Spleen (tissue), 11 donors: ENCODE results near the gene SORL1. TPM values are rescaled to one million over a fixed set of nuclear protein-coding genes. Genes with fewer than 3 reads are reported as not detected.
"Not testable (repeated sequence)": the region's sequence is repeated elsewhere in the genome, so short reads cannot be mapped to it uniquely, and the experiment has no call there.

Experiments used
- DNase-seq: peaks from one replicate; pipeline ENCODE4 v3.0.0-alpha.2; 2020
- H3K27ac ChIP-seq, 8 donors: fragments of 200-600 bp; sonication (generic) in 7 of 8; 1 replicate in 4 of 8; 2 replicates in 4 of 8; pipeline versions ENCODE4 v1.5.0 to v1.8.0; 2016 to 2021; ENCODE audit warnings: inconsistent platforms in 4 of 8, mild to moderate bottlenecking in 4 of 8, moderate library complexity in 1 of 8
- H3K27me3 ChIP-seq, 7 donors: fragments of 200-600 bp; sonication (generic) in 6 of 7; replicated peaks in 1 of 7; 1 replicate in 4 of 7; 2 replicates in 3 of 7; pipeline versions ENCODE4 v1.5.0 to v1.8.0; 2016 to 2021; ENCODE audit warnings: inconsistent platforms in 3 of 7, mild to moderate bottlenecking in 1 of 7
- H3K36me3 ChIP-seq, 6 donors: fragments of 200-600 bp; sonication (generic) in 5 of 6; 1 replicate in 4 of 6; 2 replicates in 2 of 6; pipeline versions ENCODE4 v1.5.0 to v1.8.0; 2016 to 2021; ENCODE audit warnings: inconsistent platforms in 2 of 6
- H3K4me1 ChIP-seq, 6 donors: fragments of 200-600 bp; sonication (generic) in 5 of 6; 1 replicate in 3 of 6; 2 replicates in 3 of 6; pipeline versions ENCODE4 v1.5.0 to v1.8.0; 2016 to 2021; ENCODE audit warnings: inconsistent platforms in 3 of 6
- H3K4me3 ChIP-seq, 8 donors: fragments of 200-600 bp; sonication (generic) in 7 of 8; 1 replicate in 4 of 8; 2 replicates in 4 of 8; pipeline versions ENCODE4 v1.5.0 to v1.8.0; 2016 to 2021; ENCODE audit warnings: inconsistent platforms in 4 of 8, mild to moderate bottlenecking in 4 of 8, moderate library complexity in 2 of 8
- H3K9me3 ChIP-seq, 8 donors: fragments of 200-600 bp; sonication (generic) in 7 of 8; 1 replicate in 4 of 8; 2 replicates in 4 of 8; pipeline versions ENCODE4 v1.5.0 to v1.8.0; 2016 to 2021; ENCODE audit warnings: inconsistent platforms in 4 of 8
- POLR2A ChIP-seq, 3 donors: fragments of 450-650 bp; IDR thresholded peaks; one replicate each; pipeline ENCODE4 v1.5.1; 2017; ENCODE audit warnings: antibody characterized with exemption in 3 of 3, mild to moderate bottlenecking in 1 of 3
- POLR2AphosphoS5 ChIP-seq, 3 donors: sonication (generic); formaldehyde crosslinking; IDR thresholded peaks; one replicate each; pipeline ENCODE4 v1.5.1; 2017; ENCODE audit warnings: antibody characterized with exemption in 3 of 3
- WGBS, 5 donors: extraction: QIAGEN DNeasy Blood & Tissue Kit in 3 of 5; methylation state at CpG; one replicate each; pipeline versions ENCODE4 v1.1.5 to v1.1.7; 2013 to 2018; 5-methylcytosine and 5-hydroxymethylcytosine counted together
- intact Hi-C: fragments of 100-400 bp; cut with DNase I; formaldehyde crosslinking; loops from one replicate; pipeline ENCODE4 v1.15.0; 2023; ENCODE audit warnings: low total_unique reads
- polyA plus RNA-seq, 3 donors: library from polyadenylated mRNA; stranded (reverse); fragments of 200-250 nt; gene quantifications; one replicate each; pipeline ENCODE4 v1.2.1, GENCODE V29; 2013
- total RNA-seq, 7 donors: library from RNA; depleted of rRNA in 3 of 7; stranded (reverse); fragments of >200 nt in 3 of 7; fragmentation: NEBNext Ultra II Directional in 4 of 7; extraction: Animal tissue kit (Norgen Biotek cat#: 25700) in 4 of 7; gene quantifications; one replicate each; pipeline versions ENCODE4 v1.1.0 to v1.2.1, GENCODE V29; 2016 to 2021
- TF ChIP-seq, protein P1 (sequence below), 11 experiments: fragments of 200-600 bp in 7 of 11; fragments of 450-650 bp in 4 of 11; sonication (generic) in 4 of 11; IDR thresholded peaks in 8 of 11; conservative IDR thresholded peaks in 3 of 11; 1 replicate in 7 of 11; 2 replicates in 4 of 11; pipeline versions ENCODE4 v1.4.0 to v1.8.0; 2016 to 2021; ENCODE audit warnings: antibody characterized with exemption in 11 of 11, inconsistent platforms in 4 of 11, mild to moderate bottlenecking in 1 of 11
- donor health status: healthy with polysubstance abuse.
- donor health status: DM: no; HTN: no; CAD: no; lungs with moderate emphysema.
- donor health status: DM: no; HTN: no; CAD: no.
- donor health status: Bipolar disorder and iron deficiency.
- donor health status: healthy.
- donor health status: DM: no; HTN: no; CAD: no.
- donor health status: DM: yes; HTN: yes; CAD: no.

The SORL1 gene
- total and polyA plus RNA-seq, 10 donors: 3.8 to 328 (median 148) TPM

DNA sequence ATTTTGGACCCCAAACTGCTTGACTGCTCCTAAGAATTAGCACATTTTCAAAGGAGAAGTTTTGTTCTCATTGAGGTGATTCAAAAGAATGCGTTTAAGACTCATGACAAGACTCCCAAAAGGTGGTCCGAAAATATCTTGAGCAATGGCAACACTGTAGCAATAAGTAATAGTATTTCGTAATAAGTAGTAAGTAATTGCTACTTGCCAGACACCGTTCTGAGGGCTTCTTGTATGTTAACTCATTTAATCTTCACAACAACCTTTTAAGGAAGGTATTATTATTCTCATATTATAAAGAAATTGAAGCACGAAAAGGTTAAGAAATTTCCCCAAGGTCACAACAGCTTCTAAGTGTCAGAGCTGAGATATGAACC is 184.7 kb downstream of the SORL1 start:
- no peak overlapping the region for H3K27ac ChIP-seq
- H3K36me3 ChIP-seq: peaks cover 0 to 24% (median 4%) of the 10 kb centered on the region in 6 donors
- WGBS, 5 donors: 62 to 94% (median 80%) methylated on average over 5 of the region's 5 CpGs
- TF ChIP-seq POLR2AphosphoS5 (IDR thresholded peaks at IDR 0.05) (no peak), POLR2A (IDR thresholded peaks at IDR 0.05) (no peak)
- TF ChIP-seq, protein P1, sequence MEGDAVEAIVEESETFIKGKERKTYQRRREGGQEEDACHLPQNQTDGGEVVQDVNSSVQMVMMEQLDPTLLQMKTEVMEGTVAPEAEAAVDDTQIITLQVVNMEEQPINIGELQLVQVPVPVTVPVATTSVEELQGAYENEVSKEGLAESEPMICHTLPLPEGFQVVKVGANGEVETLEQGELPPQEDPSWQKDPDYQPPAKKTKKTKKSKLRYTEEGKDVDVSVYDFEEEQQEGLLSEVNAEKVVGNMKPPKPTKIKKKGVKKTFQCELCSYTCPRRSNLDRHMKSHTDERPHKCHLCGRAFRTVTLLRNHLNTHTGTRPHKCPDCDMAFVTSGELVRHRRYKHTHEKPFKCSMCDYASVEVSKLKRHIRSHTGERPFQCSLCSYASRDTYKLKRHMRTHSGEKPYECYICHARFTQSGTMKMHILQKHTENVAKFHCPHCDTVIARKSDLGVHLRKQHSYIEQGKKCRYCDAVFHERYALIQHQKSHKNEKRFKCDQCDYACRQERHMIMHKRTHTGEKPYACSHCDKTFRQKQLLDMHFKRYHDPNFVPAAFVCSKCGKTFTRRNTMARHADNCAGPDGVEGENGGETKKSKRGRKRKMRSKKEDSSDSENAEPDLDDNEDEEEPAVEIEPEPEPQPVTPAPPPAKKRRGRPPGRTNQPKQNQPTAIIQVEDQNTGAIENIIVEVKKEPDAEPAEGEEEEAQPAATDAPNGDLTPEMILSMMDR (IDR thresholded peaks at IDR 0.05 in 8 of 11, conservative IDR thresholded peaks at IDR 0.05 in 3 of 11): no peak
- H3K4me1 ChIP-seq: no peaks in the 10 kb centered on the region
- H3K4me3 ChIP-seq: no peak overlapping the region
- intact Hi-C loops: no loop called here
- no peaks in the 10 kb centered on the region for H3K9me3 ChIP-seq
- no peaks in the 10 kb centered on the region for H3K27me3 ChIP-seq
- no peak for DNase-seq

DNA sequence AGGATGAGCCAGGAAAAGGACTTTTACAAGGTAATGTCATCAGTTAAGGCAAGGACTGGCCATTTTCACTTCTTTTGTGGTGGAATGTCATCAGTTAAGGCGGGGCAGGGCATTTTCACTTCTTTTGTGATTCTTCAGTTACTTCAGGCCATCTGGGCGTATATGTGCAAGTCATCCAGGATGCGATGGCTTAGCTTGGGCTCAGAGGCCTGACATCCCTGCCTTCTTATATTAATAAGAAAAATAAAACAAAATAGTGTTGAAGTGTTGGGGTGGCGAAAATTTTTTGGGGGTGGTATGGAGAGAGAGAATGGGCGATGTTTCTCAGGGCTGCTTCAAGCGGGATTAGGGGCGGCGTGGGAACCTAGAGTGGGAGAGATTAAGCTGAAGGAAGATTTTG is 185.5 kb downstream of the SORL1 start:
- peaks cover 0 to 16% (median under 1%) of the 10 kb centered on the region in 6 donors for H3K36me3 ChIP-seq
- intact Hi-C loops, DNase-seq, H3K9me3 ChIP-seq, H3K4me3 ChIP-seq, H3K27me3 ChIP-seq, H3K27ac ChIP-seq, H3K4me1 ChIP-seq: not testable (repeated sequence)
- 87 to 96% (median 95%) methylated on average over 6 to 8 of the region's 8 CpGs for WGBS, 5 donors

DNA sequence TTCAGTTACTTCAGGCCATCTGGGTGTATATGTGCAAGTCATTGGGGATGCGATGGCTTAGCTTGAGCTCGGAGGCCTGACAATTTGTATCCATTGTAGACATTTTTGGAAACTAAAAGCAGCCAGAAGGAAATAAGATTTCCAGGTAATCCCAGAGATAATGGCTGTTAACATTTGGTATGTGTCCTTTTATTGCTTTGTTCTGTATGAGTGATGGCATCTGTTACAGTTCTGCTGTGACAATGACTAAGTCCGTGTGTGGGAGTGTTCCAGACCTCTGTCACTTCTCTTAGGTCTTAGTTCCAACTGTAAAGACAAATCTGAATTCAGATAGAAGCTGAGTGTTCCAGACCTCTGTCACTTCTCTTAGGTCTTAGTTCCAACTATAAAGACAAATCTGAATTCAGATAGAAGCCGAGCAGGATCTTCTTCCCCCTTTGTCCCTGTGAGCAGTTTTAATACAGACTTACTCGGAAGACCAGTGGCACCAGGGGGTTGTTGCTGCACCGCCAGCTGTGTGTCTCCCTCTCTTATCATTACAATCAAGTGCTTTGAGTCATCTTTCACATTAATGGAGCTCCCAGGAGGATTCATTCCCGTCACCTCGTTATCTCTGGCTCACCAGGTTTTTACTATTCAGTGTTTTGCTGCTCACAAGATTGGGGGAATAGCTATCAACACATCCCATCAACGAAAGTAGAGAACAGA is 191.5 kb downstream of the SORL1 start:
- WGBS, 5 donors: 77 to 88% (median 81%) methylated on average over 9 of the region's 9 CpGs
- no peaks in the 10 kb centered on the region for H3K4me1 ChIP-seq
- DNase-seq: no peak
- H3K9me3 ChIP-seq: no peaks in the 10 kb centered on the region
- no peak overlapping the region for H3K4me3 ChIP-seq
- H3K27ac ChIP-seq: no peak overlapping the region
- no peaks in the 10 kb centered on the region for H3K36me3 ChIP-seq
- H3K27me3 ChIP-seq: no peaks in the 10 kb centered on the region
- TF ChIP-seq POLR2A (IDR thresholded peaks at IDR 0.05): no peak
- TF ChIP-seq POLR2AphosphoS5 (IDR thresholded peaks at IDR 0.05): no peak
- TF ChIP-seq, protein P1 (IDR thresholded peaks at IDR 0.05 in 8 of 11, conservative IDR thresholded peaks at IDR 0.05 in 3 of 11): no peak
- intact Hi-C loops: no loop called here

DNA sequence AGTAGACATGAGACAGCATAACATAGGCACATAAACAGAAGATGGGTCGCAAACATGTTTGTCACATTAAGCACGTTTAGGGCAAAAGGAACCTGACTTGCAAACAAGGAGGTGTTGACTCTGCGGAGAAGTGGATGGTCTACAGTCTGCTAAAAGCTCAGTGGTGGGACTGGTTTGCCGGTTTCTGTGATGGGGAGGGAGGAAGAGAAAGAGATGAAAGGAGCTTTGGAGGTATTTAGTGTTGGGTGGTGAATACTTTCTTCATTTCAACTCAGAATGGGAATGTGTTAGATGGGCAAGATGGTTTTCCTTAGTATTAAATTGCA is 192.0 kb downstream of the SORL1 start:
- WGBS, 5 donors: 74 to 84% (median 83%) methylated on average over 4 of the region's 4 CpGs
- Histone ChIP-seq H3K36me3 (no peaks in the 10 kb centered on the region), H3K27me3 (no peaks in the 10 kb centered on the region), H3K9me3 (no peaks in the 10 kb centered on the region), H3K4me3 (no peak overlapping the region), H3K4me1 (no peaks in the 10 kb centered on the region), H3K27ac (no peak overlapping the region)
- TF ChIP-seq POLR2A (IDR thresholded peaks at IDR 0.05): no peak
- no peak for TF ChIP-seq POLR2AphosphoS5 (IDR thresholded peaks at IDR 0.05)
- TF ChIP-seq, protein P1 (IDR thresholded peaks at IDR 0.05 in 8 of 11, conservative IDR thresholded peaks at IDR 0.05 in 3 of 11): no peak
- intact Hi-C loops: no loop called here
- no peak for DNase-seq

DNA sequence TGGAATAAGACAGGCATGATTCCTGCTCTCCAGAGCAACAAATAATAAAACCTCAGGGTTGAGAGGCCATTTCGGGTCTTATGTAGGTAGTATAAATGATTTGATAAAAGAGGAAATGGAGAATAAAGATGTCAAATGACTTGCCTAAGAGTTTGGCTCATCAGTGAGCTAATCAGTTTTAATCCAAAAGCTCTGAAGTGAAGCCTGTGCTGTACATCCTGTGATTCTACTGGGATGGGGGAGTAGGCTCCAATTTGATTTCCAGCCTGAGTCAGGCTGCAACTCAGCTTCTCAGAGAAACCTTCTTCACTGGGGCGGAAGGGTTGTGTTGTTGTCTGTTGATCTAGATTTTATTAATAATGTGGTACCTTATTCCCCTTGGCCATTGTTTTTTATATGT is 192.9 kb downstream of the SORL1 start:
- 79 to 92% (median 83%) methylated on average over 2 of the region's 2 CpGs for whole genome bisulfite sequencing, 5 donors
- Histone ChIP-seq H3K27me3 (no peaks in the 10 kb centered on the region), H3K4me1 (no peaks in the 10 kb centered on the region), H3K4me3 (no peak overlapping the region), H3K9me3 (no peaks in the 10 kb centered on the region), H3K36me3 (no peaks in the 10 kb centered on the region), H3K27ac (no peak overlapping the region)
- no peak for DNase-seq
- intact Hi-C loops: no loop called here
- TF ChIP-seq, protein P1 (IDR thresholded peaks at IDR 0.05 in 8 of 11, conservative IDR thresholded peaks at IDR 0.05 in 3 of 11): no peak
- TF ChIP-seq POLR2A (IDR thresholded peaks at IDR 0.05) (no peak), POLR2AphosphoS5 (IDR thresholded peaks at IDR 0.05) (no peak)
